ENCODE data around the gene TSPAN18. TPM values are rescaled to one million over a fixed set of nuclear protein-coding genes. Genes with fewer than 3 reads are reported as not detected.

The TSPAN18 gene
- total and polyA plus RNA-seq, 2 experiments from 2014 or later: 9.5 to 21.5 TPM

DNA sequence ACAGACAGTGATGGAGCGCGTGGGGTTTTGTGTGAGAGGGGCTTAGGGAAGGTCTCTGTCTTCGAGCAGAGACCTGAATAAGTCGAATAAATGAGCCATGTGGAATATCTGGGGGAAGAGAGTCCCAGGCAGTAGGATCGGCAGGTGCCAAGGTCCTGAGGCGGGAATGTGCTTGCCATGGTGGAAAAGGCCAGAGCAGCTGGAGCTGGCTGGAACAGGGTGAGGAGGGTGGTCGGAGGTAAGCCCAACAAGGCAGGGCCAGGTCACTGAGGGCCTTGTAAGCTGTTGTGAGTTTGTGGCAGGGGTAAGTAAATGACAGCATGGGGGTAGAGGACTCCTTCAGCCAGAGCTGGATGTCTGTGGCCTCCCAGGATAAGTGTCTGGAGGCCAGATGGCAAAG, 152.7 kb downstream of the TSPAN18 start:
- no peaks in the 10 kb centered on the region for H3K27me3 ChIP-seq
- no peak overlapping the region for H3K4me2 ChIP-seq
- H3K36me3 ChIP-seq (replicated peaks; ENCODE audit: insufficient read depth, low read depth): no peaks in the 10 kb centered on the region
- no peaks in the 10 kb centered on the region for H3K79me2 ChIP-seq
- H3K4me3 ChIP-seq: no peak overlapping the region
- no peak overlapping the region for H2AFZ ChIP-seq
- no peaks in the 10 kb centered on the region for H4K20me1 ChIP-seq (ENCODE audit: insufficient read depth, poor library complexity, severe bottlenecking)
- no peak for TF ChIP-seq EZH2phosphoT487 (IDR thresholded peaks at IDR 0.05; ENCODE audit: low read depth, severe bottlenecking, unreplicated experiment)
- TF ChIP-seq, protein P1, sequence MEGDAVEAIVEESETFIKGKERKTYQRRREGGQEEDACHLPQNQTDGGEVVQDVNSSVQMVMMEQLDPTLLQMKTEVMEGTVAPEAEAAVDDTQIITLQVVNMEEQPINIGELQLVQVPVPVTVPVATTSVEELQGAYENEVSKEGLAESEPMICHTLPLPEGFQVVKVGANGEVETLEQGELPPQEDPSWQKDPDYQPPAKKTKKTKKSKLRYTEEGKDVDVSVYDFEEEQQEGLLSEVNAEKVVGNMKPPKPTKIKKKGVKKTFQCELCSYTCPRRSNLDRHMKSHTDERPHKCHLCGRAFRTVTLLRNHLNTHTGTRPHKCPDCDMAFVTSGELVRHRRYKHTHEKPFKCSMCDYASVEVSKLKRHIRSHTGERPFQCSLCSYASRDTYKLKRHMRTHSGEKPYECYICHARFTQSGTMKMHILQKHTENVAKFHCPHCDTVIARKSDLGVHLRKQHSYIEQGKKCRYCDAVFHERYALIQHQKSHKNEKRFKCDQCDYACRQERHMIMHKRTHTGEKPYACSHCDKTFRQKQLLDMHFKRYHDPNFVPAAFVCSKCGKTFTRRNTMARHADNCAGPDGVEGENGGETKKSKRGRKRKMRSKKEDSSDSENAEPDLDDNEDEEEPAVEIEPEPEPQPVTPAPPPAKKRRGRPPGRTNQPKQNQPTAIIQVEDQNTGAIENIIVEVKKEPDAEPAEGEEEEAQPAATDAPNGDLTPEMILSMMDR (IDR thresholded peaks at IDR 0.05; ENCODE audit: poor library complexity): no peak
- TF ChIP-seq EZH2 (IDR thresholded peaks at IDR 0.05; ENCODE audit: borderline replicate concordance): no peak
- 95% methylated on average over 7 of the region's 7 CpGs for WGBS (ENCODE audit: low lambda C conversion rate, missing lambda C conversion rate)
- no peaks in the 10 kb centered on the region for H3K9me3 ChIP-seq (ENCODE audit: low read depth)
- no peak overlapping the region for H3K27ac ChIP-seq
- peaks cover 19% of the 10 kb centered on the region for H3K4me1 ChIP-seq (ENCODE audit: insufficient read depth)
- DNase-seq (ENCODE audit: low spot score): no peak
- no peaks in the 10 kb centered on the region for H3K9me2 ChIP-seq (replicated peaks; ENCODE audit: insufficient read depth)

DNA sequence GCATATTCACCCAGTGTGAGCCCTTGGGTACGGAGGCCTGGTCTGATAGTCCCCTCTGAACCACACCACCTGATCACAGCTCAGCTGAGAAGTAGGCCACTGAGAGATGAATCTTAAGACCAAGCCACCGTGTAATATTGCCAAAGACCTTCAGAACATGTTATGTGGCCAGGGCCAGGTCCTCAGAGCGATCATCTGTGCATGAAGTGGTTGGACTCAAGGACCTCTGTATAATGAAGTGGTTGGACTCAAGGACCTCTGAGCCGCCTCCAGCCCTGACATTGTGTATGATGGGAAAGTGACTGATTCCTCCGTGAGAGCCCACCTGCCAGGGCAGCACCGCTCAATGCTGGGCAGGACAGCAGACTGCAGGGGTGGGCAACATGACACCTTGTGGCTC, 153.7 kb downstream of the TSPAN18 start:
- WGBS (ENCODE audit: low lambda C conversion rate, missing lambda C conversion rate): 89% methylated on average over 6 of the region's 6 CpGs
- TF ChIP-seq, protein P1 (IDR thresholded peaks at IDR 0.05; ENCODE audit: poor library complexity): no peak
- TF ChIP-seq EZH2 (IDR thresholded peaks at IDR 0.05; ENCODE audit: borderline replicate concordance): no peak

DNA sequence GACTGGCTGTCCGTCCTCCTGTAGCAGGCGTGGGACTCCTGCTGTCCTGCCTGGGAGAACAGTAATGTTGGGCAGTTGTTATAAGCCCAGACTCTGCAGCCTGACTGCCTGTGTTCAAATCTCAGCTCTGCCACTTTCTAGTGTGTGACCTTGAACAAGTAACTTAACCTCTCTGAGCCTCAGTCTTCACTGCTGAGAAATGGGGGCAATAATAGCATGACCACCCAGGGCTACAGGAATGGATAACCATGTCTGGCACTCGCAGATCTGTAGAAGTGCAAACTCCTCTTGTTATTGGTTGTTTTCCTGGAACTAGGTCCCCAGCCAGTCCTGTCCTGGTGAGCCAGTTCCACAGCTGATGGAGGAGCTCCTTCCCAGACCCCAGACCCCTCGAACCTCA, 154.2 kb downstream of the TSPAN18 start:
- H4K20me1 ChIP-seq (ENCODE audit: insufficient read depth, poor library complexity, severe bottlenecking): no peaks in the 10 kb centered on the region
- H3K4me2 ChIP-seq: no peak overlapping the region
- H3K4me1 ChIP-seq (ENCODE audit: insufficient read depth): peaks cover 30% of the 10 kb centered on the region
- no peak for DNase-seq (ENCODE audit: low spot score)
- no peaks in the 10 kb centered on the region for H3K9me3 ChIP-seq (ENCODE audit: low read depth)
- no peaks in the 10 kb centered on the region for H3K36me3 ChIP-seq (replicated peaks; ENCODE audit: insufficient read depth, low read depth)
- no peak overlapping the region for H2AFZ ChIP-seq
- TF ChIP-seq, protein P1 (IDR thresholded peaks at IDR 0.05; ENCODE audit: poor library complexity): no peak
- H3K79me2 ChIP-seq: no peaks in the 10 kb centered on the region
- 96% methylated on average over 4 of the region's 4 CpGs for WGBS (ENCODE audit: low lambda C conversion rate, missing lambda C conversion rate)
- no peaks in the 10 kb centered on the region for H3K9me2 ChIP-seq (replicated peaks; ENCODE audit: insufficient read depth)
- H3K27me3 ChIP-seq: no peaks in the 10 kb centered on the region
- H3K27ac ChIP-seq: no peak overlapping the region
- no peak overlapping the region for H3K4me3 ChIP-seq

More for the DNA sequence above, 153.7 kb downstream of the TSPAN18 start:
- no peak overlapping the region for H3K4me2 ChIP-seq
- no peak overlapping the region for H3K27ac ChIP-seq
- H4K20me1 ChIP-seq (ENCODE audit: insufficient read depth, poor library complexity, severe bottlenecking): no peaks in the 10 kb centered on the region
- H2AFZ ChIP-seq: no peak overlapping the region
- H3K4me3 ChIP-seq: no peak overlapping the region
- no peaks in the 10 kb centered on the region for H3K9me3 ChIP-seq (ENCODE audit: low read depth)
- H3K36me3 ChIP-seq (replicated peaks; ENCODE audit: insufficient read depth, low read depth): no peaks in the 10 kb centered on the region
- no peaks in the 10 kb centered on the region for H3K79me2 ChIP-seq
- no peaks in the 10 kb centered on the region for H3K9me2 ChIP-seq (replicated peaks; ENCODE audit: insufficient read depth)
- no peak for DNase-seq (ENCODE audit: low spot score)
- peaks cover 26% of the 10 kb centered on the region for H3K4me1 ChIP-seq (ENCODE audit: insufficient read depth)
- H3K27me3 ChIP-seq: no peaks in the 10 kb centered on the region

DNA sequence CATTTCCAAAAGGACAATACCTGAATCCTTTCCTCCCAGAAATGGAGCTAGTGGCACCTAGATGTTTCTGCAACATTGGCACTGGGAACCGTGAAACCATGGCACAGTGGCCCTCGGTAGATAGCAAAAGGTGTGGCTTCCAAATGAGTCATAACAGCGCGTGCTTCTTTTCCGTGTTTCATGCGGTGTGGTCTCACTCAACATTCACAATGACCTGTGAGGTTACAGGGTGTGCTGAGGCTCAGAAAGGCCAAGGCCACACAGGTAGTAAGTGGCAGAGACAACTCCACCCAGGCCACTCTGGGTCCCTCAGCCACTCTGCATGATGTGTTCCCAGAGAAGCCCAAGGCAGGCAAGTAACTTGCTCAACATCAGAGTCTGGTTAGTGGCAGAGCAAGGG, 156.5 kb downstream of the TSPAN18 start:
- Histone ChIP-seq H3K9me3 (ENCODE audit: low read depth) (no peaks in the 10 kb centered on the region), H3K4me2 (no peak overlapping the region), H3K9me2 (replicated peaks; ENCODE audit: insufficient read depth) (no peaks in the 10 kb centered on the region), H2AFZ (no peak overlapping the region), H4K20me1 (ENCODE audit: insufficient read depth, poor library complexity, severe bottlenecking) (no peaks in the 10 kb centered on the region), H3K36me3 (replicated peaks; ENCODE audit: insufficient read depth, low read depth) (no peaks in the 10 kb centered on the region), H3K4me3 (no peak overlapping the region), H3K79me2 (no peaks in the 10 kb centered on the region), H3K4me1 (ENCODE audit: insufficient read depth) (peaks cover 33% of the 10 kb centered on the region), H3K27me3 (no peaks in the 10 kb centered on the region), H3K27ac (peak overlapping the region; percentile 55)
- 88% methylated on average over 6 of the region's 6 CpGs for WGBS (ENCODE audit: low lambda C conversion rate, missing lambda C conversion rate)
- DNase-seq (ENCODE audit: low spot score): no peak
- TF ChIP-seq EZH2phosphoT487 (IDR thresholded peaks at IDR 0.05; ENCODE audit: low read depth, severe bottlenecking, unreplicated experiment) (no peak), EZH2 (IDR thresholded peaks at IDR 0.05; ENCODE audit: borderline replicate concordance) (no peak)
- TF ChIP-seq, protein P1 (IDR thresholded peaks at IDR 0.05; ENCODE audit: poor library complexity): no peak
